Osteoblast (primary cell): ENCODE data around the gene GALNT3. TPM values are rescaled to one million over a fixed set of nuclear protein-coding genes. Genes with fewer than 3 reads are reported as not detected.

ENCODE experiments used
- DNase-seq: peaks from one replicate; pipeline ENCODE4 v3.0.0; 2011; ENCODE audit warnings: low spot score, mixed read lengths; ENCODE audit not compliant: insufficient read length; ENCODE audit errors: missing footprints
- H2AFZ ChIP-seq: 2 replicates; pipeline ENCODE4 v1.6.0; 2011; ENCODE audit warnings: mild to moderate bottlenecking, low read length
- H3K27ac ChIP-seq: 2 replicates; pipeline ENCODE4 v1.5.1; 2011; ENCODE audit warnings: mild to moderate bottlenecking, low read depth, low read length, moderate library complexity
- H3K27me3 ChIP-seq: 2 replicates; pipeline ENCODE4 v1.6.0; 2012; ENCODE audit warnings: mild to moderate bottlenecking, control low read depth, inconsistent platforms, low read length, moderate library complexity; ENCODE audit not compliant: insufficient read depth
- H3K36me3 ChIP-seq: 2 replicates; pipeline ENCODE4 v1.5.1; 2011; ENCODE audit warnings: mild to moderate bottlenecking, low read length, control low read depth, moderate library complexity; ENCODE audit not compliant: insufficient read depth
- H3K4me1 ChIP-seq: 2 replicates; pipeline ENCODE4 v1.5.1; 2011; ENCODE audit warnings: mild to moderate bottlenecking, low read length, control low read depth, moderate library complexity; ENCODE audit not compliant: insufficient read depth
- H3K4me2 ChIP-seq: 2 replicates; pipeline ENCODE4 v1.6.0; 2011; ENCODE audit warnings: mild to moderate bottlenecking, low read length; ENCODE audit not compliant: insufficient read depth
- H3K4me3 ChIP-seq: fragments of 200-600 bp; sonication (generic); 3 replicates; pipeline ENCODE4 v1.5.1; 2012; ENCODE audit warnings: mild to moderate bottlenecking, low read length, inconsistent platforms; ENCODE audit not compliant: insufficient read depth
- H3K79me2 ChIP-seq: 2 replicates; pipeline ENCODE4 v1.6.0; 2012; ENCODE audit warnings: mild to moderate bottlenecking, low read length, control low read depth, inconsistent platforms; ENCODE audit not compliant: insufficient read depth
- H3K9me3 ChIP-seq: 2 replicates; pipeline ENCODE4 v1.5.1; 2011; ENCODE audit warnings: low read depth, low read length, control low read depth
- H4K20me1 ChIP-seq: 2 replicates; pipeline ENCODE4 v1.6.0; 2012; ENCODE audit warnings: mild to moderate bottlenecking, low read length, control low read depth; ENCODE audit not compliant: insufficient read depth
- CTCF ChIP-seq: IDR thresholded peaks from 2 replicates; pipeline ENCODE4 v1.5.1; 2011; ENCODE audit warnings: mild to moderate bottlenecking, low read depth, low read length, moderate library complexity; ENCODE audit errors: extremely low read depth
- total RNA-seq: library from RNA; depleted of rRNA; stranded (reverse); fragments of >200 nt; gene quantifications from 2 replicates; pipeline ENCODE4 v1.2.3, GENCODE V29; 2012

Gene GALNT3
- total RNA-seq, 1 donor: 11.2 TPM

- no peaks in the 10 kb centered on the region for H3K9me3 ChIP-seq
- peaks cover 7% of the 10 kb centered on the region for H3K4me1 ChIP-seq
- H3K27ac ChIP-seq: no peak overlapping the region
- H3K36me3 ChIP-seq: no peaks in the 10 kb centered on the region
- no peaks in the 10 kb centered on the region for H3K79me2 ChIP-seq
- no peak overlapping the region for H2AFZ ChIP-seq
- DNase-seq: no peak
- H4K20me1 ChIP-seq: no peaks in the 10 kb centered on the region
- no peak overlapping the region for H3K4me3 ChIP-seq
- H3K4me2 ChIP-seq: no peak overlapping the region
- no peak for TF ChIP-seq CTCF
- no peaks in the 10 kb centered on the region for H3K27me3 ChIP-seq
These were observed 75.3 kb downstream of the GALNT3 start for GRCh38 chr2:165718610-165719210.

- TF ChIP-seq CTCF: no peak
- H3K27ac ChIP-seq: no peak overlapping the region
- no peak for DNase-seq
- no peaks in the 10 kb centered on the region for H3K79me2 ChIP-seq
- no peaks in the 10 kb centered on the region for H3K36me3 ChIP-seq
- peaks cover 5% of the 10 kb centered on the region for H3K4me1 ChIP-seq
- H2AFZ ChIP-seq: no peak overlapping the region
- no peak overlapping the region for H3K4me2 ChIP-seq
- H4K20me1 ChIP-seq: no peaks in the 10 kb centered on the region
- H3K4me3 ChIP-seq: no peak overlapping the region
- H3K27me3 ChIP-seq: no peaks in the 10 kb centered on the region
- H3K9me3 ChIP-seq: no peaks in the 10 kb centered on the region
These were observed 78.0 kb downstream of the GALNT3 start for GRCh38 chr2:165716091-165716490.

GRCh38 chr2:165706960-165707487 lies 87.0 kb downstream of the GALNT3 start:
- TF ChIP-seq CTCF: no peak
- Histone ChIP-seq H3K4me2 (no peak overlapping the region), H4K20me1 (no peaks in the 10 kb centered on the region), H3K4me1 (no peaks in the 10 kb centered on the region), H3K27me3 (no peaks in the 10 kb centered on the region), H3K36me3 (no peaks in the 10 kb centered on the region), H3K9me3 (no peaks in the 10 kb centered on the region), H3K4me3 (no peak overlapping the region), H3K27ac (no peak overlapping the region), H2AFZ (no peak overlapping the region), H3K79me2 (no peaks in the 10 kb centered on the region)
- DNase-seq: no peak

GRCh38 chr2:165701147-165701546 lies 92.9 kb downstream of the GALNT3 start:
- Histone ChIP-seq H3K79me2 (no peaks in the 10 kb centered on the region), H3K36me3 (no peaks in the 10 kb centered on the region), H3K4me1 (no peaks in the 10 kb centered on the region), H4K20me1 (no peaks in the 10 kb centered on the region), H3K27me3 (peaks cover 2% of the 10 kb centered on the region), H3K4me3 (no peak overlapping the region), H3K9me3 (no peaks in the 10 kb centered on the region), H2AFZ (no peak overlapping the region), H3K4me2 (no peak overlapping the region), H3K27ac (no peak overlapping the region)
- no peak for DNase-seq
- TF ChIP-seq CTCF: no peak
